LHCN-M2 (cell line): Measurements from ENCODE around the gene EIF5. TPM values are rescaled to one million over a fixed set of nuclear protein-coding genes. Genes with fewer than 3 reads are reported as not detected.
A peak's percentile ranks its signal among the peaks of the same experiment; 100 is the strongest.

Source experiments
- DNase-seq: peaks from one replicate; pipeline ENCODE4 v3.0.0-alpha.2; 2012; ENCODE audit warnings: low read depth
- total RNA-seq: library from RNA; depleted of rRNA; stranded (reverse); fragments of >200 nt; gene quantifications from 2 replicates; pipeline ENCODE4 v1.2.3, GENCODE V29; 2014; rRNA removed

The EIF5 gene
- total RNA-seq, 1 experiment from 2014 or later = 160 TPM

- DNase-seq = peak; percentile 62
These were observed 59.9 kb downstream of the EIF5 start for GRCh38 chr14:103393676-103394626.

Other genes with a start within 250 kb of the EIF5 start
- 0.40 and 1.3 TPM in 2 replicates for gene EXOC3L4, start 239.5 kb upstream of the EIF5 start, total RNA-seq
- 9.4 and 21.0 TPM in 2 replicates for gene TNFAIP2, start 210.8 kb upstream of the EIF5 start, total RNA-seq
- 60.1 and 61.1 TPM in 2 replicates for gene MARK3, start 51.2 kb downstream of the EIF5 start, total RNA-seq
- 17.7 and 46.7 TPM in 2 replicates for gene CKB, start 188.6 kb downstream of the EIF5 start, total RNA-seq
- 20.3 and 21.6 TPM in 2 replicates for gene TRMT61A, start 195.0 kb downstream of the EIF5 start, total RNA-seq
- 33.0 and 33.8 TPM in 2 replicates for gene BAG5, start 228.4 kb downstream of the EIF5 start, total RNA-seq
- gene COA8, start 228.7 kb downstream of the EIF5 start, total RNA-seq = 43.7 and 59.7 TPM in 2 replicates